HEK293 (cell line): ENCODE results near the gene ARAP1.
A peak's percentile ranks its signal among the peaks of the same experiment; 100 is the strongest.

Experiments used
- ATF2 ChIP-seq: fragments of 450-650 bp; formaldehyde crosslinking; IDR thresholded peaks from 2 replicates; pipeline ENCODE4 v1.5.1; 2016; ENCODE audit warnings: missing biosample characterization, missing genetic modification characterization, low read depth
- CTCF ChIP-seq: fragments of 450-650 bp; formaldehyde crosslinking; IDR thresholded peaks from 2 replicates; pipeline ENCODE4 v1.5.1; 2016; ENCODE audit warnings: missing biosample characterization, missing genetic modification characterization
- KLF10 ChIP-seq: fragments of 450-650 bp; IDR thresholded peaks from 2 replicates; pipeline ENCODE4 v1.5.1; 2018; ENCODE audit warnings: missing biosample characterization, mild to moderate bottlenecking, missing genetic modification characterization
- PRDM2 ChIP-seq: fragments of 450-650 bp; formaldehyde crosslinking; IDR thresholded peaks from 2 replicates; pipeline ENCODE4 v1.5.1; 2016; ENCODE audit warnings: missing biosample characterization, missing genetic modification characterization, borderline replicate concordance
- YY1 ChIP-seq: fragments of 450-650 bp; formaldehyde crosslinking; IDR thresholded peaks from 2 replicates; pipeline ENCODE4 v1.5.1; 2018; ENCODE audit warnings: missing biosample characterization, missing genetic modification characterization
- ZFHX2 ChIP-seq: fragments of 450-650 bp; formaldehyde crosslinking; conservative IDR thresholded peaks from 2 replicates; pipeline ENCODE4 v1.5.1; 2016; ENCODE audit warnings: missing biosample characterization, missing genetic modification characterization
- ZFP3 ChIP-seq: fragments of 450-650 bp; formaldehyde crosslinking; IDR thresholded peaks from 2 replicates; pipeline ENCODE4 v1.5.1; 2016; ENCODE audit warnings: low read depth, missing biosample characterization, missing genetic modification characterization
- ZNF274 ChIP-seq, 2 experiments: fragments of 200-500 bp in 1 of 2; fragments of 450-650 bp in 1 of 2; sonication (Bioruptor generic) in 1 of 2; formaldehyde crosslinking in 1 of 2; IDR thresholded peaks; 2 replicates each; pipeline versions ENCODE4 v1.5.1 to v1.6.1; 2014 to 2016; ENCODE audit warnings: borderline replicate concordance in 1 of 2, inconsistent platforms in 1 of 2, low read length in 1 of 2, missing biosample characterization in 1 of 2, missing genetic modification characterization in 1 of 2
- ZNF335 ChIP-seq: fragments of 450-650 bp; formaldehyde crosslinking; conservative IDR thresholded peaks from 2 replicates; pipeline ENCODE4 v1.5.1; 2016; ENCODE audit warnings: missing biosample characterization, missing genetic modification characterization
- ZNF366 ChIP-seq: fragments of 450-650 bp; formaldehyde crosslinking; conservative IDR thresholded peaks from 2 replicates; pipeline ENCODE4 v1.5.1; 2016; ENCODE audit warnings: missing biosample characterization, missing genetic modification characterization
- ZNF48 ChIP-seq: fragments of 450-650 bp; formaldehyde crosslinking; IDR thresholded peaks from 2 replicates; pipeline ENCODE4 v1.5.1; 2016; ENCODE audit warnings: missing biosample characterization, missing genetic modification characterization
- TF ChIP-seq, protein P1 (sequence below): fragments of 450-650 bp; formaldehyde crosslinking; IDR thresholded peaks from 2 replicates; pipeline ENCODE4 v1.5.1; 2016; ENCODE audit warnings: missing biosample characterization, missing genetic modification characterization
- TF ChIP-seq, protein P2 (sequence below): fragments of 450-650 bp; formaldehyde crosslinking; IDR thresholded peaks from 2 replicates; pipeline ENCODE4 v1.5.1; 2016; ENCODE audit warnings: missing biosample characterization, missing genetic modification characterization, low read depth
- TF ChIP-seq, protein P3 (sequence below): fragments of 450-650 bp; formaldehyde crosslinking; IDR thresholded peaks from 2 replicates; pipeline ENCODE4 v1.5.1; 2016; ENCODE audit warnings: missing biosample characterization, missing genetic modification characterization

GRCh38 chr11:72771507-72771906 is 19.3 kb upstream of the ARAP1 start:
- TF ChIP-seq CTCF (no peak), ZFHX2 (peak; percentile 66), ZNF366 (tag by site-specific recombination) (no peak), YY1 (tag by site-specific recombination) (no peak), ZNF48 (tag by site-specific recombination) (no peak), PRDM2 (no peak), ZNF335 (tag by site-specific recombination) (no peak), ATF2 (no peak), ZFP3 (no peak), ZNF274 (IDR thresholded peaks at IDR 0.05; ENCODE audit: low read length) (no peak), ZNF274 (tag by site-specific recombination; IDR thresholded peaks at IDR 0.05; ENCODE audit: borderline replicate concordance) (no peak), KLF10 (tag by site-specific recombination) (no peak)
- TF ChIP-seq, protein P1, sequence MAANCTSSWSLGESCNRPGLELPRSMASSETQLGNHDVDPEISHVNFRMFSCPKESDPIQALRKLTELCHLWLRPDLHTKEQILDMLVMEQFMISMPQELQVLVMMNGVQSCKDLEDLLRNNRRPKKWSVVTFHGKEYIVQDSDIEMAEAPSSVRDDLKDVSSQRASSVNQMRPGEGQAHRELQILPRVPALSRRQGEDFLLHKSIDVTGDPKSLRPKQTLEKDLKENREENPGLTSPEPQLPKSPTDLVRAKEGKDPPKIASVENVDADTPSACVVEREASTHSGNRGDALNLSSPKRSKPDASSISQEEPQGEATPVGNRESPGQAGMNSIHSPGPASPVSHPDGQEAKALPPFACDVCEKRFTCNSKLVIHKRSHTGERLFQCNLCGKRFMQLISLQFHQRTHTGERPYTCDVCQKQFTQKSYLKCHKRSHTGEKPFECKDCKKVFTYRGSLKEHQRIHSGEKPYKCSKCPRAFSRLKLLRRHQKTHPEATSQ (tag by site-specific recombination) = no peak
- TF ChIP-seq, protein P2, sequence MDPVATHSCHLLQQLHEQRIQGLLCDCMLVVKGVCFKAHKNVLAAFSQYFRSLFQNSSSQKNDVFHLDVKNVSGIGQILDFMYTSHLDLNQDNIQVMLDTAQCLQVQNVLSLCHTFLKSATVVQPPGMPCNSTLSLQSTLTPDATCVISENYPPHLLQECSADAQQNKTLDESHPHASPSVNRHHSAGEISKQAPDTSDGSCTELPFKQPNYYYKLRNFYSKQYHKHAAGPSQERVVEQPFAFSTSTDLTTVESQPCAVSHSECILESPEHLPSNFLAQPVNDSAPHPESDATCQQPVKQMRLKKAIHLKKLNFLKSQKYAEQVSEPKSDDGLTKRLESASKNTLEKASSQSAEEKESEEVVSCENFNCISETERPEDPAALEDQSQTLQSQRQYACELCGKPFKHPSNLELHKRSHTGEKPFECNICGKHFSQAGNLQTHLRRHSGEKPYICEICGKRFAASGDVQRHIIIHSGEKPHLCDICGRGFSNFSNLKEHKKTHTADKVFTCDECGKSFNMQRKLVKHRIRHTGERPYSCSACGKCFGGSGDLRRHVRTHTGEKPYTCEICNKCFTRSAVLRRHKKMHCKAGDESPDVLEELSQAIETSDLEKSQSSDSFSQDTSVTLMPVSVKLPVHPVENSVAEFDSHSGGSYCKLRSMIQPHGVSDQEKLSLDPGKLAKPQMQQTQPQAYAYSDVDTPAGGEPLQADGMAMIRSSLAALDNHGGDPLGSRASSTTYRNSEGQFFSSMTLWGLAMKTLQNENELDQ (tag by site-specific recombination) = no peak
- TF ChIP-seq, protein P3, sequence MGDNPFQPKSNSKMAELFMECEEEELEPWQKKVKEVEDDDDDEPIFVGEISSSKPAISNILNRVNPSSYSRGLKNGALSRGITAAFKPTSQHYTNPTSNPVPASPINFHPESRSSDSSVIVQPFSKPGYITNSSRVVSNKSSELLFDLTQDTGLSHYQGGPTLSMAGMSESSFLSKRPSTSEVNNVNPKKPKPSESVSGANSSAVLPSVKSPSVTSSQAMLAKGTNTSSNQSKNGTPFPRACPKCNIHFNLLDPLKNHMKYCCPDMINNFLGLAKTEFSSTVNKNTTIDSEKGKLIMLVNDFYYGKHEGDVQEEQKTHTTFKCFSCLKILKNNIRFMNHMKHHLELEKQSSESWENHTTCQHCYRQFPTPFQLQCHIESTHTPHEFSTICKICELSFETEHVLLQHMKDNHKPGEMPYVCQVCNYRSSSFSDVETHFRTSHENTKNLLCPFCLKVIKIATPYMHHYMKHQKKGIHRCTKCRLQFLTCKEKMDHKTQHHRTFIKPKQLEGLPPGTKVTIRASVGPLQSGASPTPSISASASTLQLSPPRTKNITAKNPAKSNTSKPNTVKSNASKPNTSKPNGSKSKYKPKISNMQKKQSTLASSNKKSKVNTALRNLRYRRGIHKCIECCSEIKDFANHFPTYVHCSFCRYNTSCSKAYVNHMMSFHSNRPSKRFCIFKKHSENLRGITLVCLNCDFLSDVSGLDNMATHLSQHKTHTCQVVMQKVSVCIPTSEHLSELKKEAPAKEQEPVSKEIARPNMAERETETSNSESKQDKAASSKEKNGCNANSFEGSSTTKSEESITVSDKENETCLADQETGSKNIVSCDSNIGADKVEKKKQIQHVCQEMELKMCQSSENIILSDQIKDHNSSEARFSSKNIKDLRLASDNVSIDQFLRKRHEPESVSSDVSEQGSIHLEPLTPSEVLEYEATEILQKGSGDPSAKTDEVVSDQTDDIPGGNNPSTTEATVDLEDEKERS (tag by site-specific recombination) = no peak
